GM19397 (cell line): ENCODE results near the gene SHANK1.
"Not testable (repeated sequence)": the region's sequence is repeated elsewhere in the genome, so short reads cannot be mapped to it uniquely, and the experiment has no call there.

Source experiments
- ATAC-seq: cut with Tn5 transposase; IDR thresholded peaks from one replicate; pipeline ENCODE4 v1.9.1; 2021; ENCODE audit warnings: mild to moderate bottlenecking, moderate library complexity; ENCODE audit not compliant: unreplicated experiment

The SHANK1 gene

GRCh38 chr19:50640368-50640767 is 79.2 kb downstream of the SHANK1 start:
- no peak for ATAC-seq

- ATAC-seq = no peak
These were observed 80.2 kb downstream of the SHANK1 start, which contains the start of gene SYT3 for GRCh38 chr19:50639121-50640112. Gene SYT3, minus strand, starts transcription at chr19:50639881. Its CDS starts 2,470 bp downstream, at chr19:50637411.

GRCh38 chr19:50638600-50638999 is 81.0 kb downstream of the SHANK1 start:
- ATAC-seq = no peak

GRCh38 chr19:50636317-50637085 is 83.1 kb downstream of the SHANK1 start:
- no peak for ATAC-seq

GRCh38 chr19:50633973-50634372 is 85.6 kb downstream of the SHANK1 start:
- no peak for ATAC-seq

- ATAC-seq = no peak
These were observed 86.2 kb downstream of the SHANK1 start for GRCh38 chr19:50633359-50633758.

- ATAC-seq = no peak
These were observed 87.3 kb downstream of the SHANK1 start for GRCh38 chr19:50632151-50632835.

GRCh38 chr19:50629801-50630200 is 89.8 kb downstream of the SHANK1 start:
- ATAC-seq = no peak

- no peak for ATAC-seq
These were observed 90.4 kb downstream of the SHANK1 start for GRCh38 chr19:50629194-50629593.

GRCh38 chr19:50628551-50628950 is 91.1 kb downstream of the SHANK1 start:
- no peak for ATAC-seq

- no peak for ATAC-seq
These were observed 91.5 kb downstream of the SHANK1 start for GRCh38 chr19:50628146-50628545.

- ATAC-seq = no peak
These were observed 92.8 kb downstream of the SHANK1 start for GRCh38 chr19:50626795-50627194.

- ATAC-seq = no peak
These were observed 93.6 kb downstream of the SHANK1 start for GRCh38 chr19:50626011-50626410.

- no peak for ATAC-seq
These were observed 94.5 kb downstream of the SHANK1 start for GRCh38 chr19:50624949-50625600.

- ATAC-seq = not testable (repeated sequence)
These were observed 99.2 kb downstream of the SHANK1 start for GRCh38 chr19:50620394-50620906.

GRCh38 chr19:50619184-50619583 is 100.4 kb downstream of the SHANK1 start:
- ATAC-seq = not testable (repeated sequence)

- ATAC-seq = not testable (repeated sequence)
These were observed 101.2 kb downstream of the SHANK1 start for GRCh38 chr19:50618379-50618778.

- not testable (repeated sequence) for ATAC-seq
These were observed 106.8 kb downstream of the SHANK1 start for GRCh38 chr19:50612504-50613404.
